ENCODE measurements around the gene ITPK1.

GRCh38 chr14:93042968-93043940 is 72.5 kb downstream of the ITPK1 start:
- no peak for TF ChIP-seq CTCF (conservative IDR thresholded peaks at IDR 0.05; ENCODE audit: low read depth, low read length)
- no peak for TF ChIP-seq EZH2phosphoT487 (IDR thresholded peaks at IDR 0.05; ENCODE audit: borderline replicate concordance, low read length)

All from PC-3 (cell line).